Measurements from ENCODE around the gene NUAK2.

NUAK2 gene

GRCh38 chr1:205255941-205256780, 65.4 kb downstream of the NUAK2 start:
- DNase-seq (ENCODE audit: low read depth), result peak; percentile 81

Measured in ELR (cell line).